HG03342 (cell line): ENCODE measurements around the gene CCDC85C.
A peak's percentile ranks its signal among the peaks of the same experiment; 100 is the strongest.

ENCODE experiments used
- ATAC-seq: cut with Tn5 transposase; IDR thresholded peaks from one replicate; pipeline ENCODE4 v1.9.1; 2021; ENCODE audit warnings: mild to moderate bottlenecking, moderate library complexity; ENCODE audit not compliant: unreplicated experiment

The CCDC85C gene

DNA sequence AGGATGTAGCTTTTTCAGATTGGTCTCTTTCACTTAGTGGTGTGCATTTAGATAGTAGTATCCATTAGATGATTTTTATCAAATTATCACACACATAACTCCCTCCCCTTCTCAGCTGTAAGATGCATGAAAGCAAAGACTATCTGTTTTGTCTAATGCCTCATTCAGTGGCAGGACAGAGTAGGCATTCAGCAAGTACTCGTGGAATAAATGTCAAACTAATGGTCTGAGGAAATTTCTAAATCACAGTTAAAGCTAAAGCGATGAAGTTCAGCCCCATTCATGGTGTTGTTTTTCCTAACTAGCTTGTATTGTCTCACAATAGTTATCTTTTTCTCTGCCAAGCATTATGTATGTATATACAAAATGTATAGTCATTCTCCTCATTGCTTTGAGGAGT is 106.7 kb downstream of the CCDC85C start:
- no peak for ATAC-seq

DNA sequence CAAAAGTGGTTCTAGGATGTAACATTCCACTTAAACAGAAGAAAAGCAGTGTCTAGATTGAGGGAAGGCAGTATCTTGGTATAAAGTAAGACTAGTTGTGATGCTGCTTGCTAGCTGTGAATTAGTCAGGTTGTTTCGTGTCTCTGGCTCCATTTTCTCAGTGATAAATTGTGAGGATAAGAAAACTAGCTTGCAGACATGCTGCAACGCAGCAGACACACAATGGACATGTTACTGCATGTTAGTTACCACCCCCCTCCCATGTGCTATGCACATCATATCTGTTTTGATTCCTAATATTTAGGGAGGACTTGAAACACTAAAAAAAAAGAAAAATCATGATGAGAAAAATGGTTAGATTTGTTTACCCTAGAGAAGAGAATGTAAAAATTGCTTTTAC is 119.9 kb downstream of the CCDC85C start:
- no peak for ATAC-seq

- ATAC-seq = no peak
Observed at GRCh38 chr14:99481745-99482099, 122.3 kb downstream of the CCDC85C start.

DNA sequence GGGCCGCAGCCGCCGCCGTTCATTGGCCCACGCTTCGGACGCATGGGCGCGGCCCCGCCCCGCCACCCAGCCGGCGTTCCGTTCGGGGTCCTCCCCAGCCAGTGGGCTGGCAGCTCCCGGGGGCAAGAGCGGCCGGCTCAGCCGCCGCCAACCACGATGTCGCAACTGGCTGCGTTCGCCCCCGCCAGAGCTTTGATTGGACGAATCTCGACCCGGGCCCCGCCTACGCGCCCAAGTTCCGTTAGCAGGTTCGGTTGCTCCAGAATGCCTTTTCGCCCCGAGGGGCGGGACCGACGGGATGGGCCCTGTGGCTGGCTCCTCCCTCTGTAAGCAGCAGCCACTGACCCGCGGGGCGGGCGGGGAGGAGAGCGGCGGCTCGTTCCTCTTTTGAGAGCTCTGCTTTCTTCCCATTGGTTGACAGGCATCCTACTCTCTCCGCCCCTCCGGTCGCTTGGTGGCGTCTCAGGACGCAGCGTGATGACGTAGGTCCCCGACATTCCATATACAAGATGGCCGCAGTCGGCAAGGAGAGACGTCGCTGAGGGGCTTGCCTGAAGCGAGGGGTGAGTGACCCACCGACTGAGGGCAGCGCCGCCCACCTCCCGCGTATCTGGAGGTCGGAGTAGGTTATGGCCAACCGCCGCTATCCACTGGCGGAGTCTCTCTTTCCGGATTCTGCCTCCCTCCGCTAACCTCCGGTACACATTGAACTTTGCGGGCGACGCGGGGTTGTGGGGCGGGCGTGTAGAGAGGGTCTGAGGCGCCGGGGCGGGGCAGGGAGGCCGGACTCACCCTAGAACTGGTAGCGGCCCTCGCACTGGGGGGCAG is 122.9 kb downstream of the CCDC85C start, which contains the start of gene CCNK:
Gene CCNK, plus strand, starts transcription at position 493 of the 828 bp plus-strand sequence. CDS start 11,269 bp downstream, outside the sequence.
- ATAC-seq = peak; percentile 88

DNA sequence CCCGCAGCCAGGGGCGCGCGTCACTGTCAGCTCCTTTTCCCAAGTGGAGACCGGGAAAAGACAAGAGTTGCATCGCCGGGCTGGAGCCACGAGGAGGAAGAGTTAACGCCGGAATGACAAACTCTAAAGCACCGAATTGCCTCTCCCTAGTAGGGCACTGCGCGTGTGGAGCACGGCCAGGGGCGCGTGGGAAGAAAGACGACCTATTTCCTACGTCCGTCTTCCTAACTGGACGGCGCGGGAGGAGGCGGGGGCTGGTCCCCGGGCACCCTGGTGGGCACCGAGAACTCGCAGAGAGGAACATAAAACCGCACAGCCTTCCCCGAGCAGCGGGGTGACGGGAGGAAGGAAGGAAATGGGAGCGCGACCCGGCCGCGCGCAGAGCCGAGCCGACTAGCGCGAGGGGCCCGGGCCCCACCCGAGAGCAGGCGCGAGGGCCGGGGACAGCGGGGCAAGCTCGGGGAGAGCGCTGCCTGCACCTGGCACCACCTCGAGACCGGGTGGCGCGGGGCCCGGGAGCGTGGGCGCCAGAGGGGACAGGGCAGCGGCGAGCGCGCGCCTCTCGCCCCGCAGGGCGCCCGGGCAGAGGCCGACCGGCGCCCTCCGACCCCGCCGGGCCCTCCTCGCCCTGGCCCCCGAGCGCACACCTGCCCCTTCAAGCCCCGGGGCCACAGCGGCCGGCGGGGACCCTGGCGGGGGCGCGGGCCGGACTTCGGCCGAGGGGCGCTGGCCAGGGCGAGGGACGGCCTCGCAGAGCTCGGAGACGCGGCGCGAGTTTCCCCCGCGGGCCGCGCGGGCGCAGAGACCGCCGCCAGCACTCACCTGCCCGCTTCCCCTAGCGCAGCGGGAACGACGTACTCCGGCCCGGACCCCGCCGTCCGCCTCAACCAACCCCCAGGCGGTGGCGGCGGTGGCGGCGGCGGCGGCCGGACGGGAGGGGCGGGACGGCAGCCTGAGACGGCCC is 123.8 kb downstream of the CCDC85C start, which contains the start of gene SETD3:
Gene SETD3, minus strand, starts transcription at position 954 of the 964 bp plus-strand sequence. CDS start 15,054 bp downstream, outside the sequence.
- peak; percentile 4 for ATAC-seq

- no peak for ATAC-seq
Observed at GRCh38 chr14:99479160-99479905, 124.7 kb downstream of the CCDC85C start.

DNA sequence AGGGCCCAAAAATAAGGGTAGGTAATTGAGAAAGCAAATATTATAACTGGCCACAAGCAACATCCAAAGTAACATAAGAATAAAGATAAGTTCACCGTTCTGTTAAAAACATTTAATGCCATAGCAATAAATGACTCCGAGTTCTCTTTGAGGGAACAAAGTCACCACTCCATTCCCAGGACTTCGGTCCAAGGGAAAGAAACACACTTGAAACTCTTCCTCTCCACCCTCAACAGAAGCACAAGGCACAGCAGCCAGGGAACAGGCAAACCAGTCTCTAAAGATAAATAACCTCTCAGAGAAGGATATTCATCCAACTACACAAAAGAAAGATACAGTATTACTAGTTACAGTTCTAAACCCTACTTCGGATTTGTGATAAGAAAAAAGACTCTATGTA is 125.9 kb downstream of the CCDC85C start:
- no peak for ATAC-seq

GRCh38 chr14:99476864-99477263 is 127.1 kb downstream of the CCDC85C start:
- no peak for ATAC-seq

- ATAC-seq = no peak
Observed at GRCh38 chr14:99475660-99476059, 128.3 kb downstream of the CCDC85C start.

DNA sequence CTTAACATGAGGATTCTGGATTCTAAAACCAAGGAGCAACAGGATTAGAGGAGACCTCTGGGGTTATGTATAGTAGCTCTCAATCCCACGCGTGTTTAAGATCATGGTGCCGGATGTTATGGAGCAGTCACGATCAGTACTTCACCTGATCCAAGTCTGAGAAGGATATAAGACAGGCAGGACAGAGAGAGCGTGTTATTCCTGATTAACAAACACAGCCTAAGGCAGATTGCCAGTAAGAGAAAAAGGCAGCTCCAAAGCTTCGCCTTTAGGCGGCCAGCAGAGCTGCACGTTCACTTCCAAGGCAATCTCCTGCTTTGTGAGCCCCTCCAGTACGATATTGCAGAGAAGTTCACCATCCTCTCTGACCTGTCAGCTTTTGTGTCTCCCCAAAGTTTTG is 128.8 kb downstream of the CCDC85C start:
- no peak for ATAC-seq

GRCh38 chr14:99473458-99473857 is 130.5 kb downstream of the CCDC85C start:
- no peak for ATAC-seq

DNA sequence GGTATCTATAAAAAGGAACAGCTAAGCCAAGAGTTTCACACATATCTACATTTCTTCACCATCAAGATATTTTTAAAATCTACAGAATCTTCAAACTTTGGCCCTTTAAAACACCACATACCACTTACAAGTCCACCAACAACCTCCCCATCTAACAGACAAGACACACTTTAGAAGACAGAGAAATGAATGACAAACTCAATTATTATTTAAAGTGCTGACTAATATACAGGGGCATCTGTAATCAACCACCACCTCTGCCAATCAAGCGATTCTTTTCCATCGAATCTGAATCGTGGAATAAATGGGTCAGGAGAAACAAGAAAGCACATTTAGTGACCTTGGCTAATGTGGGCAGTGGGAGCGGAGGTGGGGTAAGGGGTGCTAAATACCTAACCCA is 131.1 kb downstream of the CCDC85C start:
- ATAC-seq = no peak

DNA sequence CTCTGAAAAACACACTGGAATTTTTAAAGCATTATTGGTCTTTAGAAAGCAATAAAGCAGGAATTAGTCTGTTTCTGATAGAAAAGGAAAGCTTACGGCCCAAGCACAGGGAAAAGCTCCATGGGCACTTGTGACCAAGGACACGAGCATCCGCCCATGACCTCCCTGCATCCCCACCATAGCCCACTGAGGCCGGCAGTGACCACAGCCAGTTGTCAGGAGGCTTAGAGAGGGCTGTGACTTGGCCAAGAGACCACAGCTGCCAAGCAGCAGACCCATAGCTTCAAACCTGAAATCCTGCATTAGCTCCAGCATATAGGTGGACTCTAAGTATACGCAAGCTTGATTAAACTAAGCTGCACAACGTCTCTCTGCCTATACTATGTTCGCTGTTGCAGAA is 132.3 kb downstream of the CCDC85C start:
- ATAC-seq = no peak

DNA sequence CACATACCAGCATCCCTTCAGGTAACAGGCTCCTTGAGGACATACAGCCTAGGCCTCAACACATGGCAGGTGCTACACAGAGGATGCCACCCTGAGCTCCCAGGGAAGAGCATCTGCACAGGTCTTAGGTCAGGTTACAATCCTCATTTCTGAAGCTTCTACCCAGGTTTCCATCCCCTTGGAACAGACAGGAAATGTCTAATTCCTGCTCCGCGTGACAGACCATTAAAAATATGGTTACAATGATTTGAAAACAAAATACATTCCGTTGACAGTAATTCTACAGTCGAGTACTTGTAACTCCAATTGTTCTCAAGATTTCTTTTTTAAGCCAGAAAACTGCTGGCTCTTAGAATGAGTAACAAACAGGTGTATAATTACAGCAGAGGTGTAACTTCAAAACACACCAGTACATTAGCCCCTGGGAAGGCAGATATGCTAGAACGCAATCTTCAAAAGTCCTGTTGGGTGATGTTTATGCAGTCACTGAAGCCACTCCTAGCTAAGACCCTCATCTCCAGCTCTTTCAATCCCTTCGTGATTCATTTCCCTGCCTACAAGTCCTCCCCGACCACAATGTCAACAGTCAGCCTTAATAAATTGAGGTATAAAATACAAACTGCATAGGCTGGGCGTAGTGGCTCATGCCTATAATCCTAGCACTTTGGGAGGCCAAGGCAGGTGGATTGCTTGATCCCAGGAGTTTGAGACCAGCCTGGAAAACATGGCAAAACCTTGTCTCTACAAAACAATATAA is 135.0 kb downstream of the CCDC85C start:
- ATAC-seq = no peak

DNA sequence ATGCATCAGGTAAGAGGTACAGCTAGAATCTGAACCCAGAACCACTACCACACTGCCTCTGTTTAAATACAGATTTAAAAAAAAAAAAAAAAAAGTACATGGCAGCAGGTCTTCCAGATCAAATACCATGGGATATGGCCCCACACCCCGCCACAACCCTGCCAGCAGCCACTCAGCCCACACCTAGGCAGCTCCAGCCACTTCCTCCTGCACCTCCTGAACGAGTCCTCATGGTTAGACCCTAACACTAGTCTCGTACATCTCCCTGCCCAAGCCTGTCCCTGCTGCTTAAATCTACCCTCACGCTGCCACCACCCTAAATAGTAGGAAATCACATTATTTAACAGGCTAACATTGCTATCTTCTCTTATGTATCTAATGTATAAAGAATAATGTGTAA is 135.9 kb downstream of the CCDC85C start:
- no peak for ATAC-seq

DNA sequence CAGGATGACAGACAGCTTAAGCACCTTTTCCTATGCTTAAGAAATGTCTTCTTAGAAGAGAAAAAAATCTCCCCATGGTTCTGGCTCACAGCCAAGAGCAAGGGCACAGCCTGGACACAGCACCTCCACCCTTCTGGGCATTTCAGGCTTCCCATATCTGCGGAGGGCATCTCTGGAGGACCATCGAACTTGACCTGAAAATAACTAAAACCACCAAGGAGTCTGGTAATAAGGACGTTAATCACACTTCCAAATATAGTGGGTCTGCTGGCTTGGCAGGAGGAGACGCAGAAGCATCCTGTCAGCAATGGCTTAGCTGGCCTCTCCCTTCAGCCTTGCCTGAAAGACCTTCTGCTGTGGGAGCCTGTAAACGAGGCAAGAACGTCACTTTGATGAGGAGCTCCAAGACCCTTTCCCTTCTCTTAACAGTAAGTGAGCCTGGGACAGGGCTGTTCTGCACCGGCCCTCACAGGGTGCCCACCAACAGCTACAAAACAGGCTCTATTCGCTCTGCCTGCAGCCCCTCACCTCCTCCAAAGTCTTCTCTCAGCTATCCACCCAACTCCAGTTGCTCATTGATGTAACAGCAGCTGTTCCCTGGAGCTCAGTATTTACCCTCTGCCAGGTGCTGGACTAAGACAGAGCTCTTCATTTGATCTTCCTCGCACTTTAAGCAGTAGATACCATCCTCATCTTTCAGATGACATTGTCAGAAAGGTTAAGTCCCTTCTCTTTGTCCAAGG is 136.5 kb downstream of the CCDC85C start:
- ATAC-seq = no peak

DNA sequence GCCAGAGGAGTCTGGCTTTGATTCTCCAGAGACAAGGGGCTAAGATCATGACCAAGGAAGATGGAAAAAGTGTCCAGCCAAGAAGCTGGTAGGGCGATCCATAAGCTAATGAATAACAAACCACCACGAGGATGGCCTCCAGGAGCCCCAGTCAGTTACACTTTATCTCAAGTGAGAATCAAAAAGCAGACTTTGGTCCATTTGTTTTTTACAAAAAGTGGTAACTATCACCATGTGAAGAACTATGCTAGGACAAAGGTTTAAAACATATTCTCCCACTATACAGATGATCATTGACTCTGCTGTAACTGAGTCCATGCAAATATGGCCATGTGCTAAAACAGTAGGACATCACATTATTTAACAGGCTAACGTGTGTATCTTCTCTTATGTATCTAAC is 137.2 kb downstream of the CCDC85C start:
- ATAC-seq = no peak

DNA sequence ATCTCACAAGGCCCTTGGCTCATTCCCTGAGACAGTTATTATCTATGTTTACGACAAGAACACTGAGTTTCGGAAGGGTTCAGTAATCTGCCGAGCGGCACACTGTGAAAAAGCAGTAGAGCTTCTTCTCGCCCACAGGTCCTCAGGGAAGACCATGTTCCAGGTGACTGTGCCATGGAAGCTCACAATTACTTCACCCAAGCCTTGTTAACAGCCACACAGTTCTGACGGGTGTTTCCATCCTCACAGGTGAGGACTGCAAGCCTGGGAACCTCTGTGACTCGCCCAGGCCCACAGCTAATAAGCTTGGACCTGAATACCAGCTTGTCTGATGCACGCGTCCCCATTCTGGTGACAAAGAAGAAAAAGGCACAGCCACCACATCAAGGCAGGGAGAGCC is 138.7 kb downstream of the CCDC85C start:
- ATAC-seq = no peak

DNA sequence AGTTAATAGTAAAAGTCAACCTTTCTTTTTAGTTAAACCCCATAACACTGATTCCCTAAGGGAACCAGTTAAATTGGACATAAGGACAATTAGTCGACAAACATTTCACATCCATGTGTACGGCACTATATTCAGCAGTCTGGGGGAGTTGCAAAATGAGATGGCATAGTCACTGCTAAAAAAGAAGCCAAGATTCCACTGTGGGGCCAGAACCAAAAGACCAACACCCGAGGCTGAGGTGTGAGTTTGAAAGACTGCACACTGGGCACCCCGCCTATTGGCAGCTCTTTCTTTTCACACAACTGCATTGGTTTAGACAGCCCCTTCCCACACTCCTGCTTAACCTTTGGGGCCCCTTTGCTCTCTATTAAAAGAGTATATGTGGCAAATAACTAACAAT is 140.0 kb downstream of the CCDC85C start:
- ATAC-seq = no peak

DNA sequence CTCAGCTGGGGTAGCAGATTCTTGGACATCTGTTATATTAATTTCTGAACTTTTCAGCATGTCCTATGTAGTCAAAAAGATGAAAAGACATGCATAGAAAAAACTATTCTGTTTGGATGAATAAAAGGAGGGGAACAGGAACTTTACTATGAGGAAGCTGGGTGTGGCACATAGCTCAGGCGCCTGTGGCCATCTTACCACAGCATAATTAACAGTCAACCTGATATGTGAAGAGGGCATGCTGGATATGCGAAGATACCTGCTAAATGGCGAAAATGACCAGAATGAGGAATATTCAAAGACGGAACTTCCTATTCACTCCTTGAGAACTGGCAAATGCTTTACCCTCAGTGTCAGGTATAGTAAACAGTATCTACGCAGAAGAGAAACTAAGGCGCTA is 141.8 kb downstream of the CCDC85C start:
- no peak for ATAC-seq
